Kidney epithelial cell (primary cell): ENCODE measurements around the gene SUMF1. TPM values are rescaled to one million over a fixed set of nuclear protein-coding genes. Genes with fewer than 3 reads are reported as not detected.

Experiments used
- DNase-seq: peaks from one replicate; pipeline ENCODE4 v3.0.0-alpha.2; 2010; ENCODE audit warnings: low read depth
- H3K27me3 ChIP-seq: 2 replicates; pipeline ENCODE4 v1.6.0; 2011; ENCODE audit warnings: low read length; ENCODE audit not compliant: control insufficient read depth, insufficient read depth
- H3K36me3 ChIP-seq: 2 replicates; pipeline ENCODE4 v1.5.1; 2011; ENCODE audit warnings: low read length; ENCODE audit not compliant: control insufficient read depth, insufficient read depth
- H3K4me3 ChIP-seq: 2 replicates; pipeline ENCODE4 v1.5.1; 2011; ENCODE audit warnings: low read depth, mild to moderate bottlenecking, control low read depth, low read length
- CTCF ChIP-seq: IDR thresholded peaks from 2 replicates; pipeline ENCODE4 v1.5.1; 2011; ENCODE audit warnings: mild to moderate bottlenecking, moderate library complexity, low read length, control low read depth, inconsistent platforms; ENCODE audit not compliant: insufficient read depth, poor library complexity, severe bottlenecking
- total RNA-seq: library from RNA; depleted of rRNA; stranded (reverse); fragments of >200 nt; gene quantifications from 2 replicates; pipeline ENCODE4 v1.2.3, GENCODE V29; 2015

SUMF1 gene
- total RNA-seq, 1 donor from 2014 or later = 48.0 TPM

- no peaks in the 10 kb centered on the region for H3K27me3 ChIP-seq
- H3K36me3 ChIP-seq = no peaks in the 10 kb centered on the region
- TF ChIP-seq CTCF = no peak
- no peak for DNase-seq
- no peak overlapping the region for H3K4me3 ChIP-seq
Measured at GRCh38 chr3:4313606-4314293, 153.3 kb downstream of the SUMF1 start.

GRCh38 chr3:4311496-4311895 lies 155.6 kb downstream of the SUMF1 start:
- no peaks in the 10 kb centered on the region for H3K27me3 ChIP-seq
- DNase-seq = no peak
- no peaks in the 10 kb centered on the region for H3K36me3 ChIP-seq
- TF ChIP-seq CTCF = no peak
- no peak overlapping the region for H3K4me3 ChIP-seq

Other genes with a start within 250 kb of the SUMF1 start
- 17.8 and 19.2 TPM in 2 replicates for gene SETMAR, start 163.9 kb downstream of the SUMF1 start, total RNA-seq
- gene ITPR1, start 26.1 kb upstream of the SUMF1 start, total RNA-seq = 8.9 and 11.2 TPM in 2 replicates